Medulla oblongata (tissue), 1 donor: ENCODE data around the gene TOR1AIP2.
A peak's percentile ranks its signal among the peaks of the same experiment; 100 is the strongest.
"Not testable (repeated sequence)": the region's sequence is repeated elsewhere in the genome, so short reads cannot be mapped to it uniquely, and the experiment has no call there.

Experiments used
- DNase-seq: peaks from one replicate; pipeline ENCODE4 v3.0.0-alpha.2; 2015; ENCODE audit errors: extremely low spot score

TOR1AIP2 gene

GRCh38 chr1:179875596-179876299 is 1.9 kb downstream of the TOR1AIP2 start:
- no peak for DNase-seq

DNA sequence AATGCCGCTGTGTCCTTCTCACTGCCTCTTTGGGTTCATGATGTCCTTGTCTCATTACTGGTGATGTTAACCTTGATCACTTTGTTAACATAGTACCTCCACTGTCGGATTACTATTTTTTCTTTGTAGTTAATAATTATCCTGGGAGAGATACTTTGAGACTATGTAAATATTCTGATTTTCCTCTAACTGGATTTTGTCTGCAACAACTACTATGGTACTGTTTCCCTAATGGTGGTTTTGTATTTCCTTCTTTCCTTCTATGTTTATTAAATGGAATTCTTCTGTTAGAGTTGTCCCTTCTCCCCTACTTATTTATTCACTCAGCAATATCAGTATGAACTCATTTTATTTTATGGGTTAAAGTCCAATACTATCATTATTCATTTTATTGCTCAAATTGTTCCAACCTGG is 4.2 kb downstream of the TOR1AIP2 start:
- DNase-seq, result no peak

- DNase-seq, result no peak
These were observed 5.0 kb downstream of the TOR1AIP2 start for GRCh38 chr1:179872558-179872957.

DNA sequence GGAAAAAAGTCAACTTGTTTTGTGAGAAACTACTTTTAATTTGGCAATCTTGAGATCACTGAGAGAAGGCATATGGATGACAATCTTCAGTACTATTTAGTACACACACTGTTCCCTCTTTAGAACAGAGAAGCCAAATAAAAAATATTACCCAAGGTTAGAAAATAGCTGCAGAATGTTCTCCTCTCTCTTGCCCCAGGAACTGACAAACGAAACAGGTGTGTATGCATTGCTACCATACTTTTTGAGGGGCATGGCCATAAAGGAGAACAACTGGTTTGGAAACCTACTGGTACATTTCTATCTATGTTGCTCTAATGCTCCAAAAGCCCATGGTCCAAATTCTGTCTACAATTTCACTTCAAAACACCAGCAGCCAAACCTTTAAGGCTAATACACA is 5.7 kb downstream of the TOR1AIP2 start:
- DNase-seq, result no peak

DNA sequence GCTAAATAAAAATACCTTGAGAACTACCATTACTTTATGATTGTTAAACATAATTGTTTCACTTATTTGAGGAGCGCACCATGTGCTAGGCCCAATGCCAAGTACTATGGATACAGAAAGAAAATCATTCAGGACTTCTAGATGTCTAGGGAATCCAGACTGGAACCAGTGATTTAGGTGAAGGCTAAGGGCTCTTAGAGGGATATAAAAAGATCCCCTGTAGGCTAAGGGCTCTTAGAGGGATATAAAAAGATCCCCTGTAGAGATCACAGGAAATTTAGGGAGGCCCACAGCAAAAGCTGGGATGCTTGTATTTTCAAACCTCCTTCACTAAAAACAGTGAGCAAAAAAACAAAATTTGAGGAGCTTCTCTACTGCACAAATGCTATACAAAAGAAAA is 6.7 kb downstream of the TOR1AIP2 start:
- DNase-seq, result no peak

DNA sequence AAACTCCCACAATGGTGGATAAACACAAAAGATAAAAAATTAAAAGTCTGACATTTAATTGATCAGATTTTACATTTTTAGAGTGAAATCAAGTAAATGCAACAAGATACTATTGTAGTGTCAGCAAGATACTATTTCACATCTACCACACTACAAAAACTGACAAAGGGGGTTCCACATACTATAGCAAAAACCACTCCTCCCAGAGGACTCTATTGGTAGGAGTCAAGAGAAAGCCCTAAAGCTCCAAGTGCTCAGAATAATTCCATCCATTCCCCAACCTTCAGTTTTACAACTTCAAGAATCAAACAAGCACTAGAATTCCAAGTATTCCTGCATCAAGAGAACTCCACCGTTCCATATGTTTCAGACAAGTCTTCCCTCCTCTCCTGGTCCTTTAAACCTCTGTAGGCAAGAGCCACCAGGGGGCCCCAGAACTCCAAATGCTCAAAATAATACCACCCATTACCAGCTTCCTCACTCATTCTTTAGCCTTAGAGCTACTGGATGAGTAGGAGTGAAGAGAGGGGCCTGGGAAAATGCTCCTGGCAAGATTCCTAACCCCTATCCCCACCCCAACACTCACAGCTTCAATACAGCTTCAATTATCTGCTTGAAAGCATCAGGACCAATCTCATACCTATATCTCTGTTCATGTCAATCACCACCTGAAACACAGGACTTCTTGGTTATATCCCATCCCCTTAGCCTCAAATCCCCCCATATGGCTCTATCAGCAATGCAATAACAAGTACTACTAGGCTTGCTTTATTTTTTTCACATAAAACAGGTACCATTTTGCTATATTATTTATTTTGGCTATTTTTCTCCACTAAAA is 9.9 kb downstream of the TOR1AIP2 start:
- DNase-seq, result peak; percentile 62

- DNase-seq, result no peak
These were observed 11.0 kb downstream of the TOR1AIP2 start for GRCh38 chr1:179866616-179867015.

GRCh38 chr1:179865377-179865776 is 12.2 kb downstream of the TOR1AIP2 start:
- no peak for DNase-seq

GRCh38 chr1:179860652-179861051 is 17.0 kb downstream of the TOR1AIP2 start:
- DNase-seq, result no peak

DNA sequence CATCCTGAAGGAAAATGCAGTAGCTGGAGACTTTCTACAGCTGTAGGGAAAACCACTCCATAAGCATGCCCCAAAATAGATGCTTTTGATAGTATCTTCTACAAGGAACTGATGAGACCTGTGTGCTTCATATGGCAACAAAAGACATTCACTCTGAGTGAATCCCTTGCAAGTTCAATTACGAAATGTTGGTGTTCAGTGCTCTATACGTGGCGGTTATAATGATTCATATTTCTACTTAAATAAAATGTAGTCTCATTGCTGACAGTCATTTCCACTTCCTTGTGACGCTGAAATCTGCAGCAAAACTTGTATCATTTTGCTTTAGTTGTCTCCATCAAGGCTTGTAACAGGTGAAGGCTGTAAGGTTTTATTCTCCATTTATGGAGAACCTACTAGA is 20.6 kb downstream of the TOR1AIP2 start:
- no peak for DNase-seq

DNA sequence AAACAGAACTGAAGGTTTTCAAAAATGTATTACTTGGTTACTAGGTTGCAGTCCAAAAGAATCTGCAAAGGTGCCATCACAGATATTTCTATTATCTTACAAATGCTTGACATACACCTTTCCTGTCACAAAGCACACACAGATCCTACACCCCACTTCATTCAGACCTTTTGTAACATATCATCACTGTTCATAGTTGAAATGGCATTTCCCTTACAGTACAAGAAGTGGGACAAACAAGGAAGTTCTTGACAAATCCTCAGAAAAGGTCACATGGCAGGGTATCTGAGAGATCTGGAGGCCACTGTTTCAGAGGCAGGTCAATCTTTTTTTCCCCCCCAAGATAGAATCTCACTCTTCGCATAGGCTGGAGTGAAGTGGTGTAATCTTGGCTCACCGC is 21.3 kb downstream of the TOR1AIP2 start:
- DNase-seq, result no peak

- DNase-seq, result not testable (repeated sequence)
These were observed 21.8 kb downstream of the TOR1AIP2 start for GRCh38 chr1:179855831-179856230.

GRCh38 chr1:179853102-179853501 is 24.5 kb downstream of the TOR1AIP2 start:
- DNase-seq, result no peak

- DNase-seq, result no peak
These were observed 29.4 kb downstream of the TOR1AIP2 start for GRCh38 chr1:179848233-179848632.

- DNase-seq, result peak; percentile 21
These were observed 37.5 kb downstream of the TOR1AIP2 start for GRCh38 chr1:179840107-179840506.

DNA sequence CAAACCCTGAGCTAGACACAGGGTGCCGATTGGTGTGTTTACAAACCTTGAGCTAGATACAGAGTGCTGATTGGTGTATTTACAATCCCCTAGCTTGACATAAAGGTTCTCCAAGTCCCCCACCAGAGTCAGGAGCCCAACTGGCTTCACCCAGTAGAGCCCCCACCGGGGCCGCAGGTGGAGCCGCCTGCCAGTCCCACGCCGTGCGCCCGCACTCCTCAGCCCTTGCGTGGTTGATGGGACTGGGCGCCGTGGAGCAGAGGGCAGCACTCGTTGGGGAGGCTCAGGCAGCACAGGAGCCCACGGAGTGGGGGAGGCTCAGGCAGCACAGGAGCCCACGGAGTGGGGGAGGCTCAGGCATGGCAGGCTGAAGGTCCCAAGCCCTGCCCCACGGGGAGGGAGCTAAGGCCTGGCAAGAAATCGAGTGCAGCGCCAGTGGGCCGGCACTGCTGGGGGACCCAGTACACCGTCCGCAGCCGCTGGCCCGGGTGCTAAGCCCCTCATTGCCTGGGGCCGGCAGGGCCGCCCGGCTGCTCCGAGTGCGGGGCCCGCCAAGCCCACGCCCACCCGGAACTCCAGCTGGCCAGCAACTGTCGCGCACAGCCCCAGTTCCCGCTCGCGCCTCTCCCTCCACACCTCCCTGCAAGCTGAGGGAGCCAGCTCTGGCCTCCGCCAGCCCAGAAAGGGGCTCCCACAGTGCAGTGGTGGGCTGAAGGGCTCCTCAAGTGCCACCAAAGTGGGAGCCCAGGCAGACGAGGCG is 40.7 kb downstream of the TOR1AIP2 start:
- not testable (repeated sequence) for DNase-seq

GRCh38 chr1:179831852-179832699 is 45.5 kb downstream of the TOR1AIP2 start:
- no peak for DNase-seq

DNA sequence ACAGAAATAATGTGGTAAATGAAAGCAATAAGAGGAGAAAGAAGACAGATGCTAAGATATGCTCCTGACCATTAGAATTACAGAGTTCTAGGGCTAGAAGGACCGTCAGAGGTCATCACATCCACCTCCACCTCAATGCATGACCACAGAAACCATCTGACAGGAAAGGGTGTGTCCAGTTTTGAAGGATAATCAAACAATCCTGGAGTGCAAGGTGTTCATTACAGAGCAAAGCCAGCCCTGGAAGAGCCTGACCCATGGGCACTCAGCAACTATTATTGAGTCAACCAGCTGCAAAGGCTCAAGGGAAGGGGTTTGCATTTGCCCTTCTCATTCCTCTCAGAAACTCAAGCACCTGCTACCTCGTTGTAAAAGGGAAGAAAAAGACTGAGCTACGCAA is 46.4 kb downstream of the TOR1AIP2 start:
- DNase-seq, result no peak

GRCh38 chr1:179828554-179829110 is 49.0 kb downstream of the TOR1AIP2 start:
- DNase-seq, result no peak

- no peak for DNase-seq
These were observed 50.9 kb downstream of the TOR1AIP2 start for GRCh38 chr1:179826626-179827280.
